ENCODE data around the gene EDN2.

GRCh38 chr1:41440321-41441085 lies 44.0 kb downstream of the EDN2 start:
- no peak for TF ChIP-seq SUZ12 (IDR thresholded peaks at IDR 0.05; ENCODE audit: extremely low read depth, insufficient read depth, insufficient read length)
- TF ChIP-seq YY1 (IDR thresholded peaks at IDR 0.05; ENCODE audit: insufficient read depth, insufficient read length), result no peak
- TF ChIP-seq ZNF274 (IDR thresholded peaks at IDR 0.05; ENCODE audit: low read depth, low read length), result no peak

All from NT2/D1 (cell line).